Measurements from ENCODE around the gene RPS2.

GRCh38 chr16:1975432-1976215 is 11.0 kb upstream of the RPS2 start:
- TF ChIP-seq CTCF (IDR thresholded peaks at IDR 0.05; ENCODE audit: low read depth, low read length) (no peak), POLR2A (IDR thresholded peaks at IDR 0.05; ENCODE audit: extremely low read depth, insufficient read length) (no peak), MAX (IDR thresholded peaks at IDR 0.05; ENCODE audit: low read depth, low read length) (no peak), MYC (IDR thresholded peaks at IDR 0.05; ENCODE audit: low read depth, low read length) (no peak)
